GM10248 (cell line): ENCODE results near the gene PROB1.

Experiments
- CTCF ChIA-PET: fragments of 300-600 bp; sonication (Branson Sonifier 250); formaldehyde crosslinking; extraction: SDS; loops from one replicate; lab custom pipeline; 2021; ENCODE audit warnings: antibody characterized with exemption; lab: Yijun Ruan, JAX
- POLR2A ChIA-PET: fragments of 350-650 bp; sonication (Branson Sonifier 250); formaldehyde crosslinking; extraction: SDS; loops from one replicate; lab custom pipeline; 2020; ENCODE audit warnings: antibody characterized with exemption; lab: Yijun Ruan, JAX
- DNase-seq: peaks from one replicate; pipeline ENCODE4 v3.0.0; 2012; ENCODE audit errors: extremely low spot score
- TF ChIP-seq, protein P1 (sequence below): IDR thresholded peaks from 2 replicates; pipeline ENCODE4 v1.5.1; 2012; ENCODE audit warnings: mild to moderate bottlenecking, low read depth; ENCODE audit errors: extremely low read depth, missing control alignments, control extremely low read depth

The PROB1 gene

DNA sequence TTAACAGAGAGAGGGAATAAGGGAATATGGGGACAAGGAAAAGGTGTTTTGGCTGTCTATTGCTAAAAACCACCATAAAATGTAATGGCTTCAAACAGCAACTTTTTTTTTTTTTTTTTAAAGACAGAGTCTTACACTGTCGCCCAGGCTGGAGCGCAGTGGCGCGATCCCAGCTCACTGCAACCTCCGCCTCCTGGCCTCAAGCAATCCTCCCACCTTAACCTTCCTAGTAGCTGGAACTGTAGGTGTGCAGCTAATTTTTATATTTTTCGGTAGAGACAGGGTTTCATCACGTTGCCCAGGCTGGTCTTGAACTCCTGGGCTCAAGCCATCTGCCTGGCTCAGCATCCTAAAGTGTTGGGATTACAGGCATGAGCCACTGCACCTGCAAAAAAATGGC, 13.3 kb upstream of the PROB1 start:
- TF ChIP-seq, protein P1, sequence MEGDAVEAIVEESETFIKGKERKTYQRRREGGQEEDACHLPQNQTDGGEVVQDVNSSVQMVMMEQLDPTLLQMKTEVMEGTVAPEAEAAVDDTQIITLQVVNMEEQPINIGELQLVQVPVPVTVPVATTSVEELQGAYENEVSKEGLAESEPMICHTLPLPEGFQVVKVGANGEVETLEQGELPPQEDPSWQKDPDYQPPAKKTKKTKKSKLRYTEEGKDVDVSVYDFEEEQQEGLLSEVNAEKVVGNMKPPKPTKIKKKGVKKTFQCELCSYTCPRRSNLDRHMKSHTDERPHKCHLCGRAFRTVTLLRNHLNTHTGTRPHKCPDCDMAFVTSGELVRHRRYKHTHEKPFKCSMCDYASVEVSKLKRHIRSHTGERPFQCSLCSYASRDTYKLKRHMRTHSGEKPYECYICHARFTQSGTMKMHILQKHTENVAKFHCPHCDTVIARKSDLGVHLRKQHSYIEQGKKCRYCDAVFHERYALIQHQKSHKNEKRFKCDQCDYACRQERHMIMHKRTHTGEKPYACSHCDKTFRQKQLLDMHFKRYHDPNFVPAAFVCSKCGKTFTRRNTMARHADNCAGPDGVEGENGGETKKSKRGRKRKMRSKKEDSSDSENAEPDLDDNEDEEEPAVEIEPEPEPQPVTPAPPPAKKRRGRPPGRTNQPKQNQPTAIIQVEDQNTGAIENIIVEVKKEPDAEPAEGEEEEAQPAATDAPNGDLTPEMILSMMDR = no peak
- POLR2A ChIA-PET = no interaction called here
- no peak for DNase-seq
- CTCF ChIA-PET = interaction anchor here (2.0 to 3.8 kb wide), 3 partner anchors 12 to 29 kb away, joined by 4 to 34 read pairs (median 17); no protein-coding TSS in a partner anchor

DNA sequence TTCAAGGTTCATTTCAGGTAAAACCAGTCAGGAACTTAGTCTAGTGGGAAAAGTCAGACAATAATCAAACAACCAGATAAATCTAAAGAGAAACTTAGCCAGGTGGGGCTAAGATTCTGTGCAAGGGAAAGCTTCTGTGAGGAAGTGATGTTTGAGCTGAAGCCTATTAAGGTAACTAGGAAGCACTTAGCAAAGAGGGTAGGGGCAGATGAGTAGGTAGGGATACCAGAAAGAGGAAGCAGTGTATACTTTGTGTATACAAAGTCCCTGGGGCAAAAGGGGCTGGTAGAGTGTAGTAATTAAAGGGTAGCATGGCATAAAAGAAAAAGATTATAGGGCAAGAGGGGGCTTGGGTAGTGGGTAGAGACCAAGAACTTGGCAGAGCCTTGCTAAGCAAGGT, 12.6 kb upstream of the PROB1 start:
- DNase-seq = peak; percentile 57
- TF ChIP-seq, protein P1 = no peak
- ChIA-PET POLR2A (no interaction called here), CTCF (interaction anchor here (1.3 to 3.5 kb wide), 5 partner anchors 12 to 226 kb away, joined by 3 to 17 read pairs (median 5); no protein-coding TSS in a partner anchor)

DNA sequence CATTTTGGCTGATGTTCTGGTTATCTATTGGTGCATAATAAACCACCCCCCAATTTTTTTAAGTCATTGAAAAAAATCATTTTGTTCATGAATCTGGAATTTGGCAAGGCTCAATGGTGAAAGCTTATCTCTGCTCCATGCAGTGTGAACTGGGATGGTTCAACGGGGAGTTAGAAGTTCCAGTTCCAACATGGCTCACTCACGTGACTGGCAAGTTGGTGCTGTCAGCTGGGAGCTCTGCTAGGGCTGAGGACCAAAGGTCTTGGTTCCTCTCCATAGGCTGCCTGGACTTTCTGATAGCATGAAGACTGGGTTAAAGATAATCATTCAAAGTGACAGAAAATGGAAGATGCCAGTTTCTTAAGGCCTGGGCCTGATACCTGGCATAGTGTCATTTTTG, 12.1 kb upstream of the PROB1 start:
- TF ChIP-seq, protein P1 = no peak
- POLR2A ChIA-PET = no interaction called here
- CTCF ChIA-PET = interaction anchor here (1.3 to 3.5 kb wide), 7 partner anchors 10 to 227 kb away, joined by 3 to 17 read pairs (median 5); no protein-coding TSS in a partner anchor
- DNase-seq = no peak

DNA sequence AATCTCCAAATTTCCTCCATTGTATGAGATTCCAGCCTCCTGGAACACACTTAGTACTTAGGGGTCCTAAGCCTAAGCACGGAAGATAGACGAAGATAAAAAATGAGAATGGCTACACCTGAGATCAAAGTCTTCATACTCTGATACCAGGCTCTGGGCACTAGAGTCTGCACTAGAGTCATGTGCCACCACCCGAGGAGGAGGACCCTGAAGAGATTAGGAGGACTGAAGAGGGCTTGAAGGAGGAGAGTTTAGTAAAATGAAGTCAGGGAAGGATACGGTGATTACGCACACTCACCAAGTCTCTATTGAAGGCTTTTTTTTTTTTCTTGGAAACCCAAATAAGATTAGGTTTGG, 9.6 kb upstream of the PROB1 start:
- CTCF ChIA-PET = interaction anchor here (1.2 to 3.9 kb wide), 4 partner anchors 9 to 18 kb away, joined by 5 to 31 read pairs (median 12); partner anchors contain the start of gene PROB1
- POLR2A ChIA-PET = interaction anchor here (0.7 kb wide), 1 partner anchor 13 kb away, joined by 4 read pairs; no protein-coding TSS in a partner anchor
- TF ChIP-seq, protein P1 = no peak
- no peak for DNase-seq

DNA sequence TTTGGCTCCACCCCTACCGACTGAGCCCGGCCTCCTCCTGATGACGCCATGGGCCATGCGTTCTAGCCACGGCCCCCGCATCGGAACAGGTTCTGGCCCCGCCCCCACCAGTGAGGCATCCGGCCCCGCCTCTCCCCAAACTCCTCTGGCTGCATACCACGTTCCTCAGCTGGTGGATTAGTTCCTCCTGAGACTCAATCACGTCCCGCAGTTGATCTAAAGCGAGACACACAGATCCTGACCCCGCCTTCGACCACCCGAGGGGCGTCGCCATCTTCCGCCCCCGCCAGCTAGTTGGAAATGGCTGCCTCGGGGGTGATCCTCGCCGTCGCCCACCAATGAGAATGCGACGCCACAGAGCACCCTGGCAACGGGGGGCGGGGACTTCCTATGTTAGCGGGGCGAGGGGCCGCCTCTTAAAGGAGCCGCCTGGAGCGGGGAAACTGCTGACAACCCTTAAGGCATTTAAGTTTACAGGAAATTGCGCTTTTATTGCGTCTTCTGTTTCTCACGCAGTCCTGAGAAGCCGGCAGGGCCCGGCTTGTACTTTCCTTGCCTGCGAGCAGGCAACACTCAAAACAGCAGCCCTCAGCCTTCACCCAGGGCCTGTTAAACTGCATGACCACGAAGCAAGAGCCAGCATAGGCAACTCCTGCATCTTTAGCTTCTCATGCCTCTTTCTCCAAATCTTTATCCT, 9.0 kb upstream of the PROB1 start, which contains the start of gene SPATA24:
Gene SPATA24, minus strand, starts transcription at position 303 of the 697 bp plus-strand sequence. Its CDS starts 29 bp downstream, at position 274.
- ChIA-PET POLR2A (interaction anchor here (0.7 to 1.1 kb wide), 2 partner anchors 12 to 16 kb away, joined by 3 to 4 read pairs; no protein-coding TSS in a partner anchor), CTCF (interaction anchor here (0.8 to 3.9 kb wide), 11 partner anchors 9 to 157 kb away, joined by 3 to 31 read pairs (median 5); partner anchors contain the start of genes PROB1 and UBE2D2)
- DNase-seq = peak; percentile 97
- TF ChIP-seq, protein P1 = no peak

DNA sequence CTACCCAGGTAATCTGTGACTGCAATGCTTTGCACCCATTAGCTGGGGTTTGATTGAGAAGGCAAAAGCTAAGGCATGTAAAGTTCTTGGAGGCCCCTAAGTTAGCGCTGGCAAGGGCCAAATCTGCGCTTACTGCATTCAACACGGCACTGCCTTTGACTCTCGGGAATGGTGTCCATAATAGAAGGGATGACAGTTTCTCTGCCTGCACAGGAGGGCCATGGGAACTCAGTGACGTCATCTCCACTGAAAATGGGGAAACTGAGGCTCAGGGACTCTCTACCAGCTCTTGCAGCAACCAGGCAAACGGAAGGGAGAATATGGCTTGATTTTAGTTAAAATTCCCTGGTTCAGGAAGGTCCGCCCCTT, 8.5 kb upstream of the PROB1 start:
- ChIA-PET CTCF (interaction anchor here (0.8 to 3.9 kb wide), 14 partner anchors 8 to 157 kb away, joined by 3 to 31 read pairs (median 4); partner anchors contain the start of genes PROB1 and UBE2D2), POLR2A (interaction anchor here (0.6 to 1.1 kb wide), 2 partner anchors 15 to 198 kb away, joined by 3 read pairs; no protein-coding TSS in a partner anchor)
- TF ChIP-seq, protein P1 = no peak
- no peak for DNase-seq
